Stimulated activated CD8-positive, alpha-beta memory T cell treated with anti-CD3 and anti-CD28 coated beads, Interleukin-15, amount 100 ng/mL, for 48 hours (primary cell): ENCODE results near the gene FADS3.

Experiments
- DNase-seq, 2 donors: peaks; one replicate each; pipeline ENCODE4 v3.0.0-alpha.2; 2020; ENCODE audit warnings: low read depth in 2 of 2

FADS3 gene

DNA sequence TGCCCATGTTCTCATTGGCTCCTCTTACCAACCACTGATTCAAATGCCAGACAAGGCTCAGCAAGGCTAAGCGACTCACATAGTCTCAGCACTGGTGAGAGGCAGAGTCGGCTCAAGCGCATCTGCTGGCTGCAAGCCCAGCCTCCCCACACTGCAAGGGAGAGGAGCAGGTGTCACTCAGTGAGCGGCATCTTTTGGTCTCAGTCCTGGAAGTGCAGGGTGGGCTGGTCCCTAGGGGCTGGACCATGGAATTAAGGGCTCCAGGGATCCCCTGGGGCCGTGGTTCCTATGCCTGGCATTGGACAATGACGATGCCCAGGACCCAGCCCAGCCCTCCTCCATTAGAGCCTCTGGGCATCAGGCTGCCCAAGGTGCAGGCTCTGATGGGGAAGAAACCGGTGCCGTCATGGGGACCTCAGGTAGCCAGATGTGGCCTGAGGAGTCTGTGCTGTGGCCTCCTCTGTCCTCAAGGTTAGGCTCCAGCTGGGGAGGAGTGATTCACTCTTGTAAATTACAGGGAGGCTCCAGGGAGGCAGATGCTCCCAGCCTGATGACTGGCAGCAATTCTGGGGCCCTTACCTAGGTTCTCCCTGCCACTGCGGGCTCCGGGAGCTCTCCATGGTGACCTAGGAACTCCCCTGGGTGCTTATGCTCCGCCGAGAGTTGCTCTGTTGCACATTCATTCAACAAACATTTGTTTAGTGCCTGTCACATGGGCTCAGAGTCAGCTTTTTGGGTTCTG lies 35.2 kb downstream of the FADS3 start:
- DNase-seq, result no peak

DNA sequence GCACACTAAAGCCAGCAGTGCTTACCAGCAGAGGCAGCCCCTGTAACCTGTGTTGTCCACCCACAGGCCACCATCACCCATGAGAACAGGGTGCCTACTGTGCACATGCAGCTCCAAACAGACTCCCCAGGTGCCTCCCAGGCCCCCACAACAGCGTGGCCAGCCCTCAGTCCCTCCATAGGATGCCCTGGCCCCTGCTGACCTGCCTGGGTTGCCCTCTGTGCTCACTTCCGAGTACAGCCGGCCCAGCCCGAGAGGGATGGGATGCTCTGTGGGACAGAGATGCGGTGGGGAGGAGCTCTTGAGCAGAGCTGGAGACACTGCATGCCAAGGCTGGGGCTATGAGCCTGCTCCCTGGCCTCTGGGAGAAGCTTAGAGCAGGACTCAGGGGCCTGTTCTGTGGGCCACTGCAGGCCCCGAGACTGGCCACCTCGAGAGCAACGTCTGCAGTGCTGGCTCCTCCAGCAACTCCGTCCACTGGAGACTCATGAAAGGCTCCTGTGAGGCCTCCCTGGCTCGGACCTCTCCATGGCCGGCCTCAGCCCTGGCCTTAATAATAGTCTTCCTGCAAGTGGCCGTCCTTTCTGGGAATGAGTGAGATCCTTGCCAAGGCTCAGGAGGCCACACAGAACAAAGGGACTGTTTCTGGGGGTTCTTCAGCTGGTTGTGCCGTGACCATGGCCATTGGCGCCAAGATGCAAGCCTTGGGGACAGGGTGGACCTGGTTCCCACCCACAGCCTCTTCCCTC lies 36.2 kb downstream of the FADS3 start:
- no peak for DNase-seq

- DNase-seq, result no peak
These were observed 37.0 kb downstream of the FADS3 start for GRCh38 chr11:61854206-61854895.

- DNase-seq, result no peak
These were observed 37.6 kb downstream of the FADS3 start for GRCh38 chr11:61853698-61854169.

DNA sequence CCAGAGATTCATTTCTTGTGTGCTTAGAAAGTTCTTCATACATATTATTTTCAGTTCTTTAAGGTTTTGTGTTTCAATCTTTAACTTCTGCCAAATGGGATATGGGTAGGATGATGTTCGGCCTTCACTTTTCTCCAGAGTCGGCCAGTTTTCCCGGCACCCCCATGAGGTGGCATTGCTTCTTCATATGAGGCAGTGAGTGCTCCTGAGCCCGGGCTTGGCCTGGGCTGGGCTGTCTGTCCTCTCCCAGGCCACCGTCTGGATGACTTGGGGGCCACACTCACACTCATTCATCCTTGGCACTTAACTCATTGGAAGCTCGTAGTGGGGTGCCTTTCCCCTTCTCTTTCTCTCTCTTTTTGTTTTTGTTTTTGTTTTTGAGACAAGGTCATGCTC lies 39.4 kb downstream of the FADS3 start:
- DNase-seq, result no peak

GRCh38 chr11:61851113-61851899 lies 40.0 kb downstream of the FADS3 start:
- no peak for DNase-seq

DNA sequence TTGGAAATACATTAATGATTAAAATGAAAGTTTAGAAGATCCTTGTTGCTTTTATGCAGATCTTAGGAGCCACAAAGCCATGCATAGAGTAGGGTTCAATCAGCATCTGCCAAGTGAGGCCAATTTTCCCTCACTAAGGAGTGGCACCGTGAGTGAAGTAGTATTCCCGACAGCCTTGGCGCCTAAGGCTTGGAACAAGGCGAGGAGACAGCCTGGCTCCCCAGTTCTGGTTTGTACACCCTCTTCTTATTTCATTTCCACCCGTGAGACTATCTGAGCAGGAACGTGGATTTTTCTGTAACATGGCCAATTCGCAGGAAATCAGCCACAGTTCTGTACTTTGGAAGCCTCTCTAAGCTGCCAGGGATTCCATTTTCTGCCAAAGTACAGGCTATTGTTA lies 40.7 kb downstream of the FADS3 start:
- DNase-seq, result no peak

- DNase-seq, result no peak
These were observed 42.7 kb downstream of the FADS3 start for GRCh38 chr11:61848631-61849030.

GRCh38 chr11:61847914-61848581 lies 43.3 kb downstream of the FADS3 start:
- DNase-seq, result no peak

DNA sequence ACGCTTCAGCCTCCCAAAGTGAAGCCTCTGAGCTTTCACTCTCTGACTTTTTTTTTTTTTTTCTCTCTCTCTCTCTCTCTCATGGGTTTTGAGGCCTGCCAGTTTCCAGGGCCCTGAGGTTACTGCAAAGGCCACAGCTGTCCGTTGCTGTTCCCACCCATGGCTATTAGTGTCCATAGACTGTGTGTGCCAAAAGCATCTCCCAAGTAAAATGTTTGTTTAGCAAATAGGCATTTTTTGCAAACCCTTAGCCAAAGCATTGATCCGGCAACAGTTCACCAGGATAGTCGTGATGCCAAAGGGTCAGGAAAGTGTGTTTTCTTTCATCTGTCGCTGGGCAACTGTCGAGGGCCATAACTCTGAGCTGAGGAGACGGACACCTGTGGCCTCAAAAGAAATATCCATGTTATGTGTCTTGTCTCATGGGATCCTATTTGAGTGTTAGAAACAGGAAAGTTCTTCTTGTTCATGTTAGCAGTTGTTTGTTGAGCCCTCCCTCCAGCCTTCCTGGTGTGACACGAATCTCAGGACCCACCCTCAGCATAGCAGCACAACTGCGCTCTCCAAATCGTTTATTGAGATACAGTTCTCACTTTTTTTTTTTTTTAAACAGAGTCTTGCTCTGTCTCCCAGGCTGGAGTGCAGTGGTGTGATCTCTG lies 44.9 kb downstream of the FADS3 start:
- no peak for DNase-seq

GRCh38 chr11:61844909-61845565 lies 46.3 kb downstream of the FADS3 start:
- DNase-seq, result no peak

GRCh38 chr11:61842528-61842820 lies 48.9 kb downstream of the FADS3 start:
- DNase-seq, result no peak

DNA sequence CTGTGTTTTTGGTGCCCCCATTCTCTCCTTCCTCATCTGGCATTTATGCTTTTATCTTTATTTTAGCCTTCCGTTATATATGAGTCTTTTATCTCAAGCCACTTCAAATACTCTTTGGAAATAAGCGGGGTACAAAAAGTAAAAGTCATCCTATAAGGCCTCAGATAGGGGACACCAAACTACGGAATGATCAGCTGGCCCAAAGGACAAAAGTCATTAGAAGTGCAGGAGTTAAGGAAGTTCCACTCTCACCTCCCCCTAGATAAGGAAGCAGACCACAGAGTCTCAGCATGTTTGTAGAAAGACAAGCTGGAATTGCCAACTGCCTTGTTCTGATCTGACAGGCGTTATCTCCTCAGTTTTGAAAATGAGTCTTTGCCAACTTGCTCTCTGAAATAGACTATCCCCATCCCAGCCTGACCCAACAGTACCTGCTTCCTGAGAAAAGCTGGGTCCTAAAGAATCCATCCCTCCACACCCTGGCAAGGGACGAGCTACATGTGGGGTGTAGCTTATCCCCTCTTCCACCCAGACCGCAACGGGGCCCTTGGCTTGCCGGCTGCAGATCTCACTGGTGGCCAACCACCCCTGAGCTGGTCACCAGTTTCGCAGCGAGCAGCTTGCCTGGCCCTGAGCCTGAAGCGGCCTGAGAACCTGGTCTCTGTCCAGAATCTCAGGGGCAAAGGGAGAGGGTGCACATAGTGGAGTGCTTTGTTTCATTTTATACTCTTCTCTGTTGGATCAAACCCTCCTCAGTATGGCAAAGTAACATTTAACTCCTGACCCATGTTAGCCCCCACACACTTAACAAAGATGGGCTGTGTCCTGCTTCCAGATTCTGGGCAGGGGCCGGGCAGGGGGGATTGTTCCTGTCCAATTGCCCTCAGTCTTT lies 49.5 kb downstream of the FADS3 start:
- no peak for DNase-seq

DNA sequence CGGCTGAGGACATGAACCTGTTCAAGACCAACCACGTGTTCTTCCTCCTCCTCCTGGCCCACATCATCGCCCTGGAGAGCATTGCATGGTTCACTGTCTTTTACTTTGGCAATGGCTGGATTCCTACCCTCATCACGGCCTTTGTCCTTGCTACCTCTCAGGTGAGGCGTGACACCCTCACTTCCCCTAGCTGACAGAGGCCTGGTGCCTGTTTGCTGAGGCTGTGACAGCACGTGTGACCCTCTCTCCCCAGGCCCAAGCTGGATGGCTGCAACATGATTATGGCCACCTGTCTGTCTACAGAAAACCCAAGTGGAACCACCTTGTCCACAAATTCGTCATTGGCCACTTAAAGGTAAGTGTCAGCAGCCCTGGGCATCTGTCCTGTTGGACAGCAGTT lies 51.0 kb downstream of the FADS3 start:
- no peak for DNase-seq

DNA sequence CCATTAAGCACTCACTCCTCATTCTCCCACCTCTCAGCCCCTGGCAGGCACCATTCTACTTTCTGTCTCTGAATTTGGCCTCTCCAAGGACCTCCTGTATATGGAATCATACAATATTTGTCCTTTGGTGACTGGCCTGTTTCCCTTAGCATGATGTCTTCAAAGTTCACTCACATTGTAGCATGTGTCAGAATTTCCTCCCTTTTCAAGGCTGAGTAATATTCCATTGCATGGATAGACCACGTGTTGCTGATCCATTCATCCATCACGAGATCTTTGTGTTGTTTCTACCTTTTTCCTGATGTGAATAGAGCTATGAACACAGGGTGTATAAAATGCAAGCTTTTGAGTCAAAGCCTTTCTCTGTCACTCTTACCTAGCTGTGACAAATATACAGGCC lies 51.6 kb downstream of the FADS3 start:
- DNase-seq, result no peak

DNA sequence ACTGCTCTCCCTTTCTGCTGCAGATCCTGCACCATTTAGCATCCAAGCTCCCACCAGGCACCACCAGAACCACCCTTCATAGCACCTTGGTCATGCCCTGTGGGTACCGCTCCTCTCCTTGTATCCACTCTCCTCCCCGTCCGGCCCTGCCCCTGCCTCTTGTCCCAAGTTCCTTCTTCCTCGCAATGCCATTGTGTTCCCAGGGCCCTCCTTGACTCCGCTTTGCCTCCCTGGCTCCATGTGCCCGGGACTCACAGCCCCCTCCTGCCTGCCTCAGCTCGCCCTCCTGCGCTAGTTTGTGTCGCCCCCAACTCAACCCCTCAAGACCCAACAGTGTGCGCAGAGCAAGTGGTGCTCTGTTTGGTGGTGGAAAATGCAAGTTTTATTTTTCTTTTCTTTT lies 52.4 kb downstream of the FADS3 start:
- DNase-seq, result no peak

DNA sequence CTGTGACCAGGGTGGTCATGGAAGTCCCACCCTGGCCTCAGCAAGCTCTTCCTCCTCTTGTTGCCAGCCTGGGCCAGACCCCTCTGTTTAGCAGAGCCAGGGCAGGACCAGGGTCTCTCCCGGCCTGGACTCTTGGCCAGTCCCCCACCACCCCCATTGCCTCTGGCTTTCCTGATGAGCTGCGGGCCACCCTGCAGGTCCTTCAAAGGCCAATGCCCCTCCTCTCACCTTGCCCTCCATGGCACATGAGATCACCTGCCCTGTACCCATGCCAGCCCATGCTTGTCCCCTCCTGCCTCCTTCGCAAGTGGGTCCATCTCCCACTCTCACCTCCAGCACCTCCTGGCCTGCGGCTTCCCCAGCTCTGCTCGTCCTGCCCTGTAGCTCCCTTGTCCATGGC lies 52.8 kb downstream of the FADS3 start:
- no peak for DNase-seq

DNA sequence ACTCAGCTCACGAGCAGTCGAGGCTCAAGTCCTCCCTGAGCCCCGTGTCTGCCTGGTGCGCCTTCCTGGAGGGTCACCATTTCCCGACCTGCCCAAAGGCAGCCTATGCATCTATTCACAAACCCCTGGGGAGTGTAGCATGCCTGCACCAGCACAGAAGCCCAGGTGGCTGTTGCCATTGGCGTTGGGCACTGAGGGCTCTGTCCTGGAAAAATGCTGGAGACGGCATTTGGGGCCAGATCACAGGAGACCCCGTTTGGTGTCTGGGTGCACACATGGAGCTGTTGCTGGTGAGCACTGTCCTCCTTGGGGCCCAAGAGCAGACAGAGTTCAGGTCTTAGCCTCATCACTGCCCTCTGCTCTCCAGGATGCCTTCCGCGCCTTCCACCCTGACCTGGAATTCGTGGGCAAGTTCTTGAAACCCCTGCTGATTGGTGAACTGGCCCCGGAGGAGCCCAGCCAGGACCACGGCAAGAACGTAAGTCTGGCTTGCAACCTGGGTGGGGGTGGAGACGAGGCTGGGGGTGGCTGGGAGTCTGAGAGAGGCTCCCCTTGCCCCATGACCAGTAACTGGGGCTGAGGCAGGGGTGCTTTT lies 53.8 kb downstream of the FADS3 start:
- DNase-seq, result no peak

- no peak for DNase-seq
These were observed 55.2 kb downstream of the FADS3 start for GRCh38 chr11:61836193-61836592.
